ENCODE results near the gene HPSE.
A peak's percentile ranks its signal among the peaks of the same experiment; 100 is the strongest.

HPSE gene

GRCh38 chr4:83252782-83253405 is 81.8 kb downstream of the HPSE start:
- intact Hi-C loops (cut with DNase I), result no loop called here
- peak in 4 of 10 donors; percentile 20 to 85 (median 48) for DNase-seq

- no peak for DNase-seq
- intact Hi-C loops (cut with DNase I), result no loop called here
Measured at GRCh38 chr4:83251447-83251830, 83.2 kb downstream of the HPSE start.

GRCh38 chr4:83250687-83251446 is 83.8 kb downstream of the HPSE start:
- intact Hi-C loops (cut with DNase I), result no loop called here
- DNase-seq, result no peak

GRCh38 chr4:83248486-83248885 is 86.2 kb downstream of the HPSE start:
- intact Hi-C loops (cut with DNase I), result no loop called here
- peak in 1 of 10 donors; percentile 55 for DNase-seq

GRCh38 chr4:83247415-83248357 is 87.0 kb downstream of the HPSE start:
- DNase-seq, result peak in 2 of 10 donors; percentile 46 to 63
- intact Hi-C loops (cut with DNase I), result no loop called here

All from posterior cingulate gyrus (tissue), 11 donors.